Measurements from ENCODE around the gene PHF12.

PHF12 gene

GRCh38 chr17:28970879-28971278 is 19.6 kb upstream of the PHF12 start:
- Histone ChIP-seq H3K27me3 (ENCODE audit: control insufficient read depth, insufficient read depth, low read length) (no peaks in the 10 kb centered on the region), H3K36me3 (ENCODE audit: control insufficient read depth, insufficient read depth, low read length) (no peaks in the 10 kb centered on the region), H3K27ac (ENCODE audit: low read depth, low read length) (no peak overlapping the region), H3K4me1 (ENCODE audit: control insufficient read depth, insufficient read depth, low read length) (no peaks in the 10 kb centered on the region), H3K4me3 (ENCODE audit: low read length) (no peak overlapping the region), H3K9ac (ENCODE audit: low read length) (no peak overlapping the region)

- Histone ChIP-seq H3K4me3 (ENCODE audit: low read length) (no peak overlapping the region), H3K27ac (ENCODE audit: low read depth, low read length) (no peak overlapping the region), H3K27me3 (ENCODE audit: control insufficient read depth, insufficient read depth, low read length) (no peaks in the 10 kb centered on the region), H3K4me1 (ENCODE audit: control insufficient read depth, insufficient read depth, low read length) (no peaks in the 10 kb centered on the region), H3K36me3 (ENCODE audit: control insufficient read depth, insufficient read depth, low read length) (no peaks in the 10 kb centered on the region), H3K9ac (ENCODE audit: low read length) (no peak overlapping the region)
Measured at GRCh38 chr17:28969706-28970393, 18.5 kb upstream of the PHF12 start.

GRCh38 chr17:28968914-28969295 is 17.6 kb upstream of the PHF12 start:
- H3K4me1 ChIP-seq (ENCODE audit: control insufficient read depth, insufficient read depth, low read length), result no peaks in the 10 kb centered on the region
- no peak overlapping the region for H3K4me3 ChIP-seq (ENCODE audit: low read length)
- no peak overlapping the region for H3K9ac ChIP-seq (ENCODE audit: low read length)
- H3K27ac ChIP-seq (ENCODE audit: low read depth, low read length), result no peak overlapping the region
- H3K36me3 ChIP-seq (ENCODE audit: control insufficient read depth, insufficient read depth, low read length), result no peaks in the 10 kb centered on the region
- no peaks in the 10 kb centered on the region for H3K27me3 ChIP-seq (ENCODE audit: control insufficient read depth, insufficient read depth, low read length)

GRCh38 chr17:28968231-28968913 is 17.1 kb upstream of the PHF12 start:
- no peak overlapping the region for H3K9ac ChIP-seq (ENCODE audit: low read length)
- no peaks in the 10 kb centered on the region for H3K27me3 ChIP-seq (ENCODE audit: control insufficient read depth, insufficient read depth, low read length)
- no peak overlapping the region for H3K4me3 ChIP-seq (ENCODE audit: low read length)
- no peaks in the 10 kb centered on the region for H3K4me1 ChIP-seq (ENCODE audit: control insufficient read depth, insufficient read depth, low read length)
- no peak overlapping the region for H3K27ac ChIP-seq (ENCODE audit: low read depth, low read length)
- no peaks in the 10 kb centered on the region for H3K36me3 ChIP-seq (ENCODE audit: control insufficient read depth, insufficient read depth, low read length)

- no peaks in the 10 kb centered on the region for H3K4me1 ChIP-seq (ENCODE audit: control insufficient read depth, insufficient read depth, low read length)
- no peak overlapping the region for H3K9ac ChIP-seq (ENCODE audit: low read length)
- no peaks in the 10 kb centered on the region for H3K27me3 ChIP-seq (ENCODE audit: control insufficient read depth, insufficient read depth, low read length)
- no peak overlapping the region for H3K27ac ChIP-seq (ENCODE audit: low read depth, low read length)
- no peaks in the 10 kb centered on the region for H3K36me3 ChIP-seq (ENCODE audit: control insufficient read depth, insufficient read depth, low read length)
- no peak overlapping the region for H3K4me3 ChIP-seq (ENCODE audit: low read length)
Measured at GRCh38 chr17:28967221-28968135, 16.2 kb upstream of the PHF12 start.

- Histone ChIP-seq H3K27me3 (ENCODE audit: control insufficient read depth, insufficient read depth, low read length) (no peaks in the 10 kb centered on the region), H3K4me1 (ENCODE audit: control insufficient read depth, insufficient read depth, low read length) (no peaks in the 10 kb centered on the region)
Measured at GRCh38 chr17:28963841-28964240, 12.5 kb upstream of the PHF12 start.

GRCh38 chr17:28963055-28963611 is 11.8 kb upstream of the PHF12 start:
- Histone ChIP-seq H3K9ac (ENCODE audit: low read length) (no peak overlapping the region), H3K27ac (ENCODE audit: low read depth, low read length) (no peak overlapping the region), H3K36me3 (ENCODE audit: control insufficient read depth, insufficient read depth, low read length) (peaks cover 2% of the 10 kb centered on the region), H3K4me1 (ENCODE audit: control insufficient read depth, insufficient read depth, low read length) (no peaks in the 10 kb centered on the region), H3K27me3 (ENCODE audit: control insufficient read depth, insufficient read depth, low read length) (no peaks in the 10 kb centered on the region), H3K4me3 (ENCODE audit: low read length) (no peak overlapping the region)

More at GRCh38 chr17:28963841-28964240, 12.5 kb upstream of the PHF12 start:
- Histone ChIP-seq H3K9ac (ENCODE audit: low read length) (no peak overlapping the region), H3K36me3 (ENCODE audit: control insufficient read depth, insufficient read depth, low read length) (peaks cover 2% of the 10 kb centered on the region), H3K4me3 (ENCODE audit: low read length) (no peak overlapping the region), H3K27ac (ENCODE audit: low read depth, low read length) (no peak overlapping the region)

- H3K27ac ChIP-seq (ENCODE audit: low read depth, low read length), result no peak overlapping the region
- no peaks in the 10 kb centered on the region for H3K27me3 ChIP-seq (ENCODE audit: control insufficient read depth, insufficient read depth, low read length)
- peaks cover 2% of the 10 kb centered on the region for H3K36me3 ChIP-seq (ENCODE audit: control insufficient read depth, insufficient read depth, low read length)
- H3K9ac ChIP-seq (ENCODE audit: low read length), result no peak overlapping the region
- H3K4me1 ChIP-seq (ENCODE audit: control insufficient read depth, insufficient read depth, low read length), result no peaks in the 10 kb centered on the region
- H3K4me3 ChIP-seq (ENCODE audit: low read length), result no peak overlapping the region
Measured at GRCh38 chr17:28961391-28961790, 10.1 kb upstream of the PHF12 start.

- H3K4me1 ChIP-seq (ENCODE audit: control insufficient read depth, insufficient read depth, low read length), result no peaks in the 10 kb centered on the region
- peaks cover 2% of the 10 kb centered on the region for H3K36me3 ChIP-seq (ENCODE audit: control insufficient read depth, insufficient read depth, low read length)
- no peak overlapping the region for H3K9ac ChIP-seq (ENCODE audit: low read length)
- no peak overlapping the region for H3K4me3 ChIP-seq (ENCODE audit: low read length)
- no peaks in the 10 kb centered on the region for H3K27me3 ChIP-seq (ENCODE audit: control insufficient read depth, insufficient read depth, low read length)
- H3K27ac ChIP-seq (ENCODE audit: low read depth, low read length), result no peak overlapping the region
Measured at GRCh38 chr17:28960256-28961061, 9.1 kb upstream of the PHF12 start.

- H3K27me3 ChIP-seq (ENCODE audit: control insufficient read depth, insufficient read depth, low read length), result no peaks in the 10 kb centered on the region
- no peak overlapping the region for H3K9ac ChIP-seq (ENCODE audit: low read length)
- peaks cover 2% of the 10 kb centered on the region for H3K36me3 ChIP-seq (ENCODE audit: control insufficient read depth, insufficient read depth, low read length)
- H3K4me3 ChIP-seq (ENCODE audit: low read length), result no peak overlapping the region
- H3K4me1 ChIP-seq (ENCODE audit: control insufficient read depth, insufficient read depth, low read length), result no peaks in the 10 kb centered on the region
- no peak overlapping the region for H3K27ac ChIP-seq (ENCODE audit: low read depth, low read length)
Measured at GRCh38 chr17:28959471-28959871, 8.2 kb upstream of the PHF12 start.

- H3K27me3 ChIP-seq (ENCODE audit: control insufficient read depth, insufficient read depth, low read length), result no peaks in the 10 kb centered on the region
- no peaks in the 10 kb centered on the region for H3K4me1 ChIP-seq (ENCODE audit: control insufficient read depth, insufficient read depth, low read length)
- H3K36me3 ChIP-seq (ENCODE audit: control insufficient read depth, insufficient read depth, low read length), result peaks cover 2% of the 10 kb centered on the region
- H3K27ac ChIP-seq (ENCODE audit: low read depth, low read length), result no peak overlapping the region
- no peak overlapping the region for H3K9ac ChIP-seq (ENCODE audit: low read length)
- H3K4me3 ChIP-seq (ENCODE audit: low read length), result no peak overlapping the region
Measured at GRCh38 chr17:28958820-28959455, 7.6 kb upstream of the PHF12 start.
